Measurements from ENCODE around the gene PHF20.

DNA sequence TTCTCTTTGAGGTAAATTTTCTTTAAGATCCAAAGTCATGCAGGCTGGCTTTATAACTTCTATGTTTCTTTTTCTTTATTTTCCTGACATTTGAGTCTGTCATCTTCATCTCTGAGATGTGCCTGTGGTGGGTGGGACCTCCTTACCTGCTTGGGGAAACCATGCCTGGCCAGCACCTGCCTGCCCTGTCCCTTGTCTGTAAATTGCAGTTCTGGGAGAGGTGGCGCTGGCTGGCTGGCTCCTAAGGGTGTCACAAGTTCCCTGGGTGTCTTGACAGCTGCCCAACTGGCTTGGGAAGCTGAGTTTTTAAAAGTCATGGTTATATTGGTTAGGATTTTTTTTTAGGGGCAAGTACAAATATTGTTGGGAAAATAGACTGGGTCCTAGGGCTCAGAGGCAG, 146.2 kb downstream of the PHF20 start:
- TF ChIP-seq, protein P1, sequence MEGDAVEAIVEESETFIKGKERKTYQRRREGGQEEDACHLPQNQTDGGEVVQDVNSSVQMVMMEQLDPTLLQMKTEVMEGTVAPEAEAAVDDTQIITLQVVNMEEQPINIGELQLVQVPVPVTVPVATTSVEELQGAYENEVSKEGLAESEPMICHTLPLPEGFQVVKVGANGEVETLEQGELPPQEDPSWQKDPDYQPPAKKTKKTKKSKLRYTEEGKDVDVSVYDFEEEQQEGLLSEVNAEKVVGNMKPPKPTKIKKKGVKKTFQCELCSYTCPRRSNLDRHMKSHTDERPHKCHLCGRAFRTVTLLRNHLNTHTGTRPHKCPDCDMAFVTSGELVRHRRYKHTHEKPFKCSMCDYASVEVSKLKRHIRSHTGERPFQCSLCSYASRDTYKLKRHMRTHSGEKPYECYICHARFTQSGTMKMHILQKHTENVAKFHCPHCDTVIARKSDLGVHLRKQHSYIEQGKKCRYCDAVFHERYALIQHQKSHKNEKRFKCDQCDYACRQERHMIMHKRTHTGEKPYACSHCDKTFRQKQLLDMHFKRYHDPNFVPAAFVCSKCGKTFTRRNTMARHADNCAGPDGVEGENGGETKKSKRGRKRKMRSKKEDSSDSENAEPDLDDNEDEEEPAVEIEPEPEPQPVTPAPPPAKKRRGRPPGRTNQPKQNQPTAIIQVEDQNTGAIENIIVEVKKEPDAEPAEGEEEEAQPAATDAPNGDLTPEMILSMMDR (IDR thresholded peaks at IDR 0.05): no peak
- TF ChIP-seq POLR2A (IDR thresholded peaks at IDR 0.05): no peak

All from esophagus squamous epithelium (tissue), 4 donors.